GM20431 (cell line): Measurements from ENCODE around the gene PHIP.

Source experiments
- in situ Hi-C: fragments of 300-500 bp; cut with MseI, MboI; formaldehyde crosslinking; loops from one replicate; pipeline ENCODE4 v1.15.0; 2020; ENCODE audit warnings: low sequenced_read_pairs; ENCODE audit not compliant: unreplicated experiment

The PHIP gene

DNA sequence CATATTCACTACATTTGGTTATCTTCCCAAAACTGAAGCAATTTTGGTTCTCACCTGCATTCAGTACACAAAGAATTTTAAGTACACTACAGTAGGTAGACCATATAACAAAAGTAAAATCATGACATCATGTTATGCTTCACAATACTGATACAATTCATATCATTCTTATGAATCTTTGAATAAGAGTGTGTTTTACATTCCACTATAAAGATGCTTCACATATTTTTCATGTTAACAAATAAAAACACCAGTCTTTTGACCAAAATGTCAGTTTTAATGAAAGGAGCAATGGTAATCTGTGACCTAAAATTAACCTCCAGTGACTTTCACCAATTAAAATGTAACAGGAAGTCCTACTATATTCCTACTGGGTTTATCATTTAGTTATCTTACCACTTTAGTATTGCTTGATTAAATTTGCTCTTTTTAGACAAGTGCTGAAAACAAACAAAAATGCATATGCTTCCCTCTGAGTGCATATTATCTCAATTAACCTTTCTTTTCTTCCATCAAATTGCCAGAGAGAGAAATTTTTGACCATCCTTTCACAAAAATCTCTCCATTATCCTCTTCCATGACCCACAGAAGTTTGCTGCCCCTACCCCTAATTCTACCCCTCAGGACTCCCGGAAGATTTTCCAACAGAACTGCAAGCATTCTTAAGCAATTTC lies 49.3 kb downstream of the PHIP start:
- in situ Hi-C loops: no loop called here

DNA sequence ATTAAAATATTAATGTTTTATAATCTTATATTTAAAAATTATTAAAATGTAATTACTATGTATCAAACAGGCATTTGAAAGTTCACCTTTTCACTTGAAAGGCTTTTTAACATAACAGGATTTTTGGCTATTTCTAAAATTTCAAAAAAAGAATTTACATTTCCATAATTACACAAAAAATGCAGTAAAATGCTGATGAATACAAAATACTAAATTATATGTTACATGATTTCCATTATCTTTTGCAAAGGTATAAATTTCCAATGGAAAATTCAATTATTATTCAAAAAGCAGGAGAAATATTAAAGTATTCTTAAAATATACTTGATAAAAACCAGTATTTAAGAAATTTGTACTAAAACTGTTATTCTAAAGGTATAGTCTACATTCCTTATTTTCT lies 66.1 kb downstream of the PHIP start:
- in situ Hi-C loops: no loop called here

DNA sequence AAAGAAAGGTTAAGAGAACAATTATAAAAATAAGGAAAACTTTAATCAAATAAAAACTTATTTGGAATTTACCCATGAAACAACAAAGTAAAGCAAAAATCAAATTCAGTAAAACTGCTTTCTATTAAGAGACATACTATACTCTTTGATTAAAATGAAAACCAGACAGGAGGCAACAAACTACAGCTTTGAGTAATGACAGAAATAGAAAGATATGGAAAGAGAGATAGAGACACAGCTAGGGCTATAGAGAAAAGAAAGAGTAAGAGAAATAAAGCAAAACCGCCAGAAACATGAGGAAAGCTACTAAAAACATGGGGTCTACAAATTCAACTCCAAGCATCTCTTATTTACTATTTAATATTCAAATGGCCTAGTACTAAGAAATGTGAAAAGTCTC lies 67.6 kb downstream of the PHIP start:
- in situ Hi-C loops: no loop called here

DNA sequence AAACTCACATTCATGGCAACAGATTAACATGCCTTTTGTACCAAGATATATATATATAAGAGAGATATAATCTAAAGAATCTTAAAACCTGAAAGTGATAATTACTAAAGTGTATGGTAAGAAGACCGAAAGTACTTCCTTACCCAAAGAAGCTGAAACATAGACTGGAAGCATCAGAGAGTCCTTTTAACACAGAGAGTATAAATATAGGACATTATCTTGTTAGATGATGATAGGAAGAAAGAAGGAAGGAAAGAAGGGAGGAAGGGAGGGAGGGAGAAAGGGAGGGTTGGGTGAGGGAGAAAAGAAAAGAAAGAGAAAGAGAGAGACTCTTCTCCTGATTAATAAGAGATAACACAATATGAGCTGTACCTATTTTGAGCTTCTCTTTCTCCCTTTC lies 68.2 kb downstream of the PHIP start:
- in situ Hi-C loops: no loop called here

GRCh38 chr6:79005497-79005896 lies 72.6 kb downstream of the PHIP start:
- in situ Hi-C loops: no loop called here

GRCh38 chr6:79005024-79005423 lies 73.0 kb downstream of the PHIP start:
- in situ Hi-C loops: no loop called here

- in situ Hi-C loops: no loop called here
Observed at GRCh38 chr6:79004239-79004638, 73.8 kb downstream of the PHIP start.

DNA sequence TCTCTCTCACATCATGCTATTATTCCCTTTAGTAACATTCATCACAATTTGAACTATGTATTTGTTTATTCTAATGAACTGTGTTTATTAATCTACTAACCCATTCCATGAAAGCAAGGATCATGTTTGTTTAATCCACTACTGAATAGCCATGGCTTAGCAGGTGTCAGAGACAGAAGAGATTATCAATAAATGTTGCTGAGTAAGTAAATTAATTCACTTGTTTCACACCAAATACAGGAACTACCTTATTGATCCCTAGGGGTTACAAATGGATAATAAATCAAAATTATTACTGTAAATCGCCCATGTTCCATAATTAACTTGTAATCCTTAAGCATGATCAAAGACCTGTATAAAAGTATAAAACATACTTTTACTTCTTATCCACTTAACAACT lies 76.6 kb downstream of the PHIP start:
- in situ Hi-C loops: no loop called here

DNA sequence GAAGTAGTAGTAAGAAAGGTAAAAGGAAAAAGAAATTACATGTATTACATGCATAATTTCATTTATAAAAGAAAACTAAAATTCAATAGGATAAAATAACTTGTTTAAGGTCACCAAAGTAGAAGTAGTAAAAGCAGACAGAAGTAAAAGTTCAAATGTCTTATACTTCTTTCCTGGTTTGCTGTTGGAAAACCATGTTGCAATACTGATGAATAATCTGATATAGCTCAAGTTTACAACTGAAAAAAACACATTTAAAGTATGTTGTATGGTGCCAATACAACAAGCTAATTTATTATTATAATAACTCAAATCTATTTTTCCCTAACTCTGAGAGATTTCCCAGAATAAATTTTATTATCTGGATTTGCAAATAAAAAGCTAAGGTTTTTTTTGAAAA lies 78.3 kb downstream of the PHIP start:
- in situ Hi-C loops: no loop called here

DNA sequence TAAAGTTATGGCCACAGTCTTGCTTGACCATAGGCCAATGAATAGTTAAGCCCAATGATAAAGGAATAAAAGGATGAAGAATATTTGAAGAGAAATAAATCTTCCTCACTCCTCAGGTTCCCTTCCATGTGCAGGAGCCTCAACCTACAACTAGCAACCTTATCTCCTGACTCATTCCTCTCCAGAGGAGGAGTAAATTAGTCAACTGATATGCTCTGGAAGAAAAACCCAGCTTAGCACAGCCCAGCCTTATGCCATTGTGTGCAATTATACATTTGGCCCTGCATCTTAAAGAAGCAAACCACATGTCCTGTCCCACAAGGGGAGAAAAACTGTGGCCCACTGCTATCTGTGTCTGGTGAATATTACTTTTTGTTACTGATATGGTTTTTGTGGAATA lies 82.1 kb downstream of the PHIP start:
- in situ Hi-C loops: no loop called here

GRCh38 chr6:78995346-78995745 lies 82.7 kb downstream of the PHIP start:
- in situ Hi-C loops: no loop called here

DNA sequence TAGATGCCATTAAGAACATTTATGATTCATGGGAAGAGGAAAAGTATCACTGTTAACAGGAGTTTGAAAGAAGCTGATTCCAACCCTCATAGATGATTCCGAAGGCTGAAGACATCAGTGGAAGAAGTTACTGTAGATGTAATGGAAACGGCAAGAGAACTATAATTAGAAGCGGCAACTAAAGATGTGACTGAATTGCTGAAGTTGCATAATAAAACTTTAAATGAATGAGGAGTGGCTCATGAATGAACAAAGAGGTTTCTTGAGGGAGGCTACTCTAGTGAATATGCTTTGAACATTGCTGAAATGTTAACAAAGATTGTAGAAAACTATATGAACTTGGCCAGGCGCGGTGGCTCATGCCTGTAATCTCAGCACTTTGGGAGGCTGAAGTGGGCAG lies 84.1 kb downstream of the PHIP start:
- in situ Hi-C loops: no loop called here

DNA sequence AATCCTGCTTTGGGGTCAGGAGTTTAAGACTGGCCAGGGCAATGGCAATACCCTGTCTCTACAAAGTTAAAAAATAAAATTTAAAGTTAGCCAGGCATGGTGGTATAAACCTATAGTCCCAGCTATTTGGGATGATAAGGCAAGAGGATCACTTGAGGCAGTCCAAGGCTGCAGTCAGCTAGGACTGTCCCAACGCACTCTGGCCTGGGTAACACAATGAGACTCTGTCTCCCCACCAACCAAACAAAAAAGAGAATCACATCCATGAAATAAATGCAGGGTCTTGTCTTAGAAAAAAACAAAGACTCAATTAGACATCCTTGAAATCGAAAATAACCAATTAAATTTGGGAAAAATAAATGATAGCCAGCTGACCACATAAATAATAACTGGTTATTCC lies 88.9 kb downstream of the PHIP start:
- in situ Hi-C loops: no loop called here

GRCh38 chr6:78986161-78986560 lies 91.9 kb downstream of the PHIP start:
- in situ Hi-C loops: no loop called here

DNA sequence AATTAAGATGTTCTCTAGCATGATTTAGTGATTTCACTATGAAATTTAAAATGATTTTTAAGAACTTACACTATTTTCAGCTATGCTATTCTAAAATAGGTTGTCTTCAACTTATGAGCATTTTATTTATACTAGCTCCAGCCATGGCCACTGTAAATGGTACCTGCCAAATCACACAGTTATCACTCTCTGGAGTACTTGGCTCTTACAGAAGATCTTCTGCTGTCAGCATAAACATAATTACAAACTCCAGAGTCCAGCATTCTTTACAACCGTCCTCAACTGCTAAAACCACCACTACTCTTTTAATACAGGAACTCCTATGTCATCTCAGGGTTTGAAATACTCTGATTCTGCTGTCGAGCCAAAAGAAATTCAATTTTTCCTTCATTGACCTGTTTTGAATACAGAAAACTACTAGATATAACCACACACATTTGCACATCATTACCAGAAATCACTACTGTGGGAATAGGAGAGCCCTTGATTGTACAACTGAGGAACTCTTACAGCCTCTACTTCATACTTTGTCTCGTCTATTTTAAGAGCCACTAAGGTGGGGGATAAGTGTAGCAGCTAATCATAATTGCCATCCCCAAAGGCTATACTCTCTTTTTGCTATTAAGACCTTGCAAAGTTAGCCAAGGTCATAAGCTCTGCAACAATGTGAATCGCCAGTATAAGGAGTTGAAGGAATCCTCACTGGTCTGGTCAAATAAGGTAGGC lies 93.7 kb downstream of the PHIP start:
- in situ Hi-C loops: no loop called here

DNA sequence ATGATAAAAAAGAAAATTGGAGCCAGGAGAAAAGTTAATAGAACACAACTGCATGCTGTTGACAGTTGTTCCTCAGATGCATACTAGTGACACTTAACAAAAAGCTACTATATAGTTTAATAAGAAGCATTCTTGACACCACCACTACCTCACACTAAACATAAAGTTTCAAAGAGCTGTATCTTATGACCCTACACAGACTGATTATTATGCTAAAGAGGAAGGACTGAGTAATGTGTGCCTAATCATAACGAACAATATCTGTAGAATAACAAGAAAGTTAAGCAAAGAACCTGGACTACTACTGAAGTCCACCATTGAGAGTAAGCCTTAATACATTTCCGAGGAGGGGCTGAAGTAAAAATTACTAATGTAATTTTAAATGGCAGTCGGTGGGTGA lies 110.9 kb downstream of the PHIP start:
- in situ Hi-C loops: no loop called here

DNA sequence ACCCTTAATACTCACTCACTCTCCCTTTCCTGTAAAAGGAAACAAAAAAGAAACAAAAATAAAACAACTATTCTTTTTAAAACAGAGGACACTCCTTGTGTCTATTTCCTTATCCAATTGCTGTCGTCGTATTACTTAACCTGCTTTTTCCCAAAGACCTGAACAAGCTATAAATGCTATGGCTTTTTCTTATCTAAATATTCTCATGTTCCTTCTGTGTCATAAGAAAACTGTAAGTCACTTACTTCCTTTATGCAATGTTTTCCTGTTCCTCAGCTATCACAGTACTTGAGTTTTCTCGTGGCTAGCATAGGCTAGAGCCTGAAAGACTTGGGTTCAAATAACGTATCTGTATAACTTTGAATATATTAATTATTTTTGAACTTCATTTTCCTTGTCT lies 111.5 kb downstream of the PHIP start:
- in situ Hi-C loops: no loop called here

GRCh38 chr6:78962448-78962847 lies 115.6 kb downstream of the PHIP start:
- in situ Hi-C loops: no loop called here

GRCh38 chr6:78954740-78955139 lies 123.3 kb downstream of the PHIP start:
- in situ Hi-C loops: no loop called here

DNA sequence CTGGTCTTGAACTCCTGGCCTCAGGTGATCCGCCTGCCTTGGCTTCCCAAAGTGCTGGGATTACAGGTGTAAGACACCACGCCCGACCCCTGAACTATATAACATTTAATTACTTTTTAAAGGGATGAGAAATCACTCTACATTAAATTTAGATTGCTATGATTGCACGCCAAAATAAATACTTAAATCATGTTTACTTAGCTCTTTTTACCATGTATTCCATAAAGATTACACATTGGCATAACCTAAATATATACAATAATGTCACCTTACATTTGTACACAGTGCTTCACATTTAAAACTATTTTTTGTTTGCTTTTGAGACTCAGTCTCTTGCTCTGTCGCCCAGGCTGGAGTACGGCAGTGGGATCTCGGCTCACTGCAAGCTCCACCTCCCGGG lies 124.3 kb downstream of the PHIP start:
- in situ Hi-C loops: no loop called here

- in situ Hi-C loops: no loop called here
Observed at GRCh38 chr6:78952362-78952761, 125.7 kb downstream of the PHIP start.

DNA sequence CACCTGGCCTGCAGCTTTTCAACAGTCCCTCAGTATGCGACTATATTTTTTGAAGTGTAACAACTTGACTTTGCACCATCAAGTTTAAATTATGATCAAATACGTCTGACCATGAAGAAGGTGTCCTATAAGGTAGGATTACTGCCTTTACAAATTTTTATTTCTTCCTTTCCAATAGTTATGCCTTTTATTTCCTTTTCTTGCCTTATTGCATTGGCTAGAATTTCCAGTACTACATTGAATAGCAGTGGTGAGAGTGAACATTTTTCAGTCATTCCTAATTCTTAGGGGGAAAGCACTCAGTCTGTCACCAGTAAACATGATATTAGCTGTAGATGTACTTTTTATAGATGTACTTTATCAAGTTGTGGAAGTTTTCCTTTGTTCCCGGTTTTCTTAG lies 129.3 kb downstream of the PHIP start:
- in situ Hi-C loops: no loop called here
